Erythroblast (primary cell): Measurements from ENCODE around the gene EPS8L2.
"Not testable (repeated sequence)": the region's sequence is repeated elsewhere in the genome, so short reads cannot be mapped to it uniquely, and the experiment has no call there.

Experiments
- DNase-seq, 2 experiments: peaks; one replicate each; lab custom pipeline; 2025; lab: John Stamatoyannopoulos, UW
- GATA1 ChIP-seq: IDR thresholded peaks from 2 replicates; pipeline ENCODE4 v1.6.1; 2011; ENCODE audit warnings: low read depth, mild to moderate bottlenecking, control low read depth, low read length, moderate library complexity
- POLR2A ChIP-seq: IDR thresholded peaks from 2 replicates; pipeline ENCODE4 v1.6.1; 2011; ENCODE audit warnings: mild to moderate bottlenecking, low read length

Gene EPS8L2

DNA sequence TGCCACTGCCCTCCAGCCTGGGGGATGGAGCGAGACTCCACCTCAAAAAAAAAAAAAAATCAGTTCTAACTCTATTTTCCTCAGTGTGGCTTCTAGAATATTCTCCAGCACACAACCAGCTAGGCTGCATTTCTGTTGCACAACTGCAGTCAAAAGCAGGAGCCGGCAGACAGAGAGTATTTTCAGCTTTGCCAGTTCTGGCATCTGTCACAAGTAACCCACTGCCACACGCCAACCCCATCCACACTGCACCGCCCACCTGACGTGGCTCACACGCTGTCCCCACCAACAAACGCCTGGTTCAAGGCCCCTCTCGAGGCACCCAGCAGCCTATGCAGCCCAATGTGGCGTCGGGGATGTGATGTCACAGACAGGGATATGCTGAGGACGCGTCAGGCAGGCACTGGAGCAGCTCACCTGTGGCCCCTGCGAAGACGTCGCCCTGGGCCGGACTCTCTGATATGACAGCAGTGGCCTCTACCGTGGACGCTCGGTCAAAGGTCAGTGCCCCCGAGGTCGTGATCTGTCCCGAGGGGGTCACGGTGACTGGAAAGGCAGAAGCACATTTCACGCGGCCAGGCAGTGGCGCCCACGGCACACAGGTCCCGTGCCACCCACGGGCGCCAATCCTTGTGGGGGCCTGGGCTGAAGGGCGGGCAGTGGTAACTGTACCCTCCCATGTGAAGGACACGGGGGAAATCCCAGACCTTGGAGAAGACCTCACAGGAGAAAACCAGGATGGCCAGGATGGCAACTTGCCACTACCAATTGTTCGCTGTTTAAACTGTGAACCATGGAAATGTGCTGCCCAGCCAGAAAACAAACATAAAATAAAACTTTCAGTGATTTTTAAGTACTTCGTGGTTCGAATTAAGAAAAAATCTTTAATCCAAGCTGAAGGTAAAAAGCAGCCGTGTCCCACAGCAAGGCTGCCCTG is 26.5 kb upstream of the EPS8L2 start:
- DNase-seq: no peak
- no peak for TF ChIP-seq GATA1
- no peak for TF ChIP-seq POLR2A

DNA sequence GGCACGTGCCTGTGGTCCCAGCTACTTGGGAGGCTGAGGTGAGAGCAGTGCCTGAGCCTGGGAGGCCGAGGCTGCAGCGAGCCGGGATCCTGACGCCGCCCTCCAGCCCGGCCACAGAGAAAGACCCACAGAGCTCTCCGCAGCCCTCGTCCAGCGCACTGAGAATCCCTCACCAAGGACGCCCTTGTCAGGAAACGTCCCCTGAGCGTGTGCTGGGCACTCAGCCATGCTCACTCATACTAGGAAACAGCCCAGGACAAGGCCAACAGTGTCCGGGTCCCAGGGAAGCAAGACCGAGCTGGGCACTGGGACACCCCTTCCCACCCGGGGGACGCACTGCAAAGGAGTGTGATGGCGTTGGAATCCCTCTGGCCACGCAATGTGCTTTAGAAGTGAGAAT is 25.6 kb upstream of the EPS8L2 start:
- TF ChIP-seq POLR2A (no peak), GATA1 (no peak)
- no peak for DNase-seq

DNA sequence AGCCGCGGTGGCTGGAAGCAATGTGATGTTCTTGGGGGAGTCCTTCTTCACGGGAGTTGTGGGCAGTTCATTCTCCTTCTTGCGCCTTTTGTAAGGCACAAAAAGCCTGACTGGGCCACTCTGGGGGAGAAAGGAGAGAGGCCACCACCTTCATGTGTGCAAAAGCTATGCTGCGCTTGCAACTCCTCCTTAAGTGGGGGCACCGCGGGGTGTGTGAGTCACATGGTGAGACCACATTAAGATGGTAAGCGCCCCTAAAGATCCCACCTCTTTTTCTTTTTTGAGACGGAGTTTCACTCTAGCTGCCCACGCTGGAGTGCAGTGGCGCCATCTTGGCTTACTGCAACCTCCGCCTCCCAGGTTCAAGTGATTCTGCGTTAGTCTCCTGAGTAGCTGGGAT is 25.1 kb upstream of the EPS8L2 start:
- no peak for DNase-seq
- TF ChIP-seq GATA1: no peak

DNA sequence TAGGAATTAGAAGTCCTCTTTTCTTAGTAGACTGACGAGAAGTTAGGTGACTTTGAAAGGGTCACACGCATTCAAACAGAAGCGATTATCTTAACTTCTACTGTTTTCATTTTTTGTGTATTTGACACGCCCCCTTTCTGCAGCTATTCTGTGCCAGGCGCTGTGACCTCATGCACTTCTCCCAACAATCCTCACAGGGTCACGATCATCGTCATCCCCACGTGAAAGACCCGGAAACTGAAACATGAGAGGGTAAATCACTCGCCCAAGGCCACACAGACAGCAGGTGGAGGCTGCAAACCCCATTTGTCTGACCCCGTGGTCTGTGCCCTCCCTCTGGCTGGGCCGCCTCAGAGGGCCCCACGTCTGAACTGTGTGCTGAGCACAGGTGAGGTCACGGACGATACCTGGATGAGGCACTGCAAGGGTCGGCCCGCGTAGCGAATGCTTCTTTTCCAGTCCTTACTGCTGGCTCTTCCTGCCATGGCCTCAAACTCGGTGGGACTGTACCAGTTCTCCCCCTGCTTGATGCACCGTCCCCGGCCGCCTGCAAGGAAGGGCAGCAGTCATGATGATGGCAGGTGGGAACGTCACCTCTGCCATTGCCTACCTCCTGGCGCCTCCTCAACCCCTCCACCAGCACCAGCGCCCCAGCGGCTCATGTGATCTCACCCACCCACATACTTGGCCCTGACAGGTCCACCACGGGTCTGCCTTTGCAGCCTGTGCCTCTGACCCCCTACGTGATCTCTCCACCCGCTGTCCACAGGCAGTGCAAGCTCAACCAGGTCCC is 19.4 kb upstream of the EPS8L2 start:
- DNase-seq: no peak
- TF ChIP-seq GATA1: no peak
- no peak for TF ChIP-seq POLR2A

DNA sequence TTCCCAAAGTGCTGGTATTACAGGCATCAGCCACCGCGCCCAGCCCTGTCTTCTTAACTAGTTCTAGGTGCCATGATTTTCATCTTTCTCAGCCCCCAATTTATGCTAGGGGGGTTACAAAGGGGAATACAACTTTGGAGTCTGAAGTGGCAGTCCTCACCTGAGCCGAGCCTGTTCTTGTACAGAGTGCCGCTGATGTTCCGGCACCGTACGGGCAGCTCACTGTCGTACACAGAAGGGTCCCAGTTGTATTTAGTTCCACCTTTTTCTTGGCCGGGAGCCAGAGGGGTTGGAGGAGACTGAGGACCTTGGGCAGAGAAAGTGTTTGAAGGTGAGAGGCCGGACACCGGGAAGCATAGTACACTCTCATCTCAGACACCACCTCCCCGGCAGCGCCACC is 18.3 kb upstream of the EPS8L2 start:
- DNase-seq: no peak
- TF ChIP-seq POLR2A (no peak), GATA1 (no peak)

DNA sequence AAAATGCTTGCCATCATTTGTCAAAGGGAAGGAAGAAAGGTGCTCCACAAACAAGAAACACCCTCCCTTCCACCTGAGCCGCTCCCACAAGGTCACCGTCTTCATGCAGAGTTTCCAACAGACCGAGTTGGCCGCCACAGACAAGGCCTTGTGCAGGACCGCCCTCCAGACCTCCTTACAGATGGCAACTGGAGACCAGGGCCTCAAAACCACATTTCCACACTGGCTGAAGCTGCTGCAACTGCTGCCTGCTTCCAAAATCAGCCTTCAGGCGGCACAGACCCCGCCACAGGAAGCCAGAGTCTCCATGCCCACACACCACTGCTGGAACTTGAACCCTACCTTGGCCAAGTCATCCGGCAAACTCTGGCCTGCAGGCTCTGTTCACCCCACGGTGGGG is 17.4 kb upstream of the EPS8L2 start:
- TF ChIP-seq POLR2A: no peak
- TF ChIP-seq GATA1: no peak
- DNase-seq: no peak

DNA sequence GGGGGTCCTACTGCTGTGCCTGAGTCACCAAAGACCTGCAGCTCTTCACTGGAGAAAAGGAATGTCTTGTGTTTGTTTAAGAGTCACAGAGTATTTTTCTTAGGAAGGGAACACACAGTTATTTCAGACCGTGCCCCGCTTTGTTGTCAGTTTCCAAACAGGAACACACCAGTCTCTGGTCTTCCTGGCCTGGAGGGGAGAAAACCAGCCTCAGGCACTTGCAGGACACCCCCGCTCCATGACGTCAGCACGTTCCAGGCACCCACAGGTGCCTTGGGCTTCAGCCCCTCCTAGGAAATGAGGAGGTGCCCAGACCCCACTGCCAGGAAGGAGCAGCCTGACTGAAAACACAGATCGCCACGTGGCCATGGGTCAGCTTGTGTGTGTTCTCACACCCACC is 16.4 kb upstream of the EPS8L2 start:
- TF ChIP-seq POLR2A (no peak), GATA1 (no peak)
- no peak for DNase-seq

DNA sequence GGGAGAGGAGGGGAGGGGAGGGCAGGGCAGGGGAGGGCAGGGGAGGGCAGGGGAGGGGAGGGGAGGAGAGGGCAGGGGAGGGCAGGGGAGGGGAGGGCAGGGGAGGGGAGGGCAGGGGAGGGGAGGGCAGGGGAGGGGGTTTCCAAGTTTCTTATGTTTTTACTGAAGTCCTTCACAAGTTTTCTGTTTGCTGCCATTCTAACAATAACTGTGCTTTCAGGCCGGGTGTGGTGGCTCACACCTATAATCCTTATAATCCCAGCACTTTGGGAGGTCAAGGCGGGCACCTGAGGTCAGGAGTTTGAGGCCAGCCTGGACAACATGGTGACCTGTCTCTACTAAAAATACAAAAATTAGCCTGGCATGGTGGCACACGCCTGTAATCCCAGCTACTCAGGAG is 15.8 kb upstream of the EPS8L2 start:
- DNase-seq: not testable (repeated sequence)

DNA sequence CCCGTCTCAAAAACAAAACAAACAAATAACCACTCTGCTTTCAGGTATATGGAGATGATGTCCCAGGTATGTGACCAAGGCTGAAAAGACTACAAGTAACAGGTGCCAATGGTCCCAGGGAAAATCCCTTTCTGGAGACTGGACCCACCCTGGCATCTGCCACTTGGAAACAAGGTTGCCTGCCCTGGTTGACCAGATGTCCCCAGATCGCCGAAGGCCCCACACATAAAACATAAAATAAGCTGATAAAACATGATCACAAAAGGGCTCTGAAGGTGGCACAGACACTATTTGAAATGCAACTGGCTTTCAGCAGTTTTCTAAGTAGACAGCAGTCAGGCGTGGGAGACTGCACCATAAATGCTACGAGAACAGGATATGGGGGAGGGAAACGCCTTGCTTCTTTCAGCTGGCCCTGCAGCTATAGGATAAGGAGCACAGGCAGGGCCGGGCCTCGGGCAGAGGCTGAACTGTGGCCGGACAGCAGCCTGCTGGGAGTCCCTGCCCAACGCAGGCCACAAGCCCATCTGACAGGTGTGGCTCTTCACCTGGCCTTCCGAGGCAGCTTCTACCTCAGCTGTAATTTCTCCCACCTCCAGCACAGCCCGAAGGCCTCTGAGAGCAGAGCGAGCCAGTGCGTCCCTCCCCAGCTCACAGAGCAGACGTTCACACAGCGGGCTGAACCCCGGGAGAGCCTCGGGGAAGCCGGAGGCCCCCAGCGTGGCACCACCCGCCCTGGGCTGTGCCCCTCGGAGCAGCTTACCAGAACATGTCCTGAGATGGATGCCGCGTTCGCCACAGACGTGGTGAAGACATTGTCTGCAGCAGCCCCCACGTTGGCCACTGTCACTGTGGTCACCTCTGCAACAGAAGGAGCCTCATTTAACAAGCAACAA is 15.0 kb upstream of the EPS8L2 start:
- no peak for TF ChIP-seq POLR2A
- no peak for TF ChIP-seq GATA1
- peak; percentile 58 to 73 for DNase-seq

DNA sequence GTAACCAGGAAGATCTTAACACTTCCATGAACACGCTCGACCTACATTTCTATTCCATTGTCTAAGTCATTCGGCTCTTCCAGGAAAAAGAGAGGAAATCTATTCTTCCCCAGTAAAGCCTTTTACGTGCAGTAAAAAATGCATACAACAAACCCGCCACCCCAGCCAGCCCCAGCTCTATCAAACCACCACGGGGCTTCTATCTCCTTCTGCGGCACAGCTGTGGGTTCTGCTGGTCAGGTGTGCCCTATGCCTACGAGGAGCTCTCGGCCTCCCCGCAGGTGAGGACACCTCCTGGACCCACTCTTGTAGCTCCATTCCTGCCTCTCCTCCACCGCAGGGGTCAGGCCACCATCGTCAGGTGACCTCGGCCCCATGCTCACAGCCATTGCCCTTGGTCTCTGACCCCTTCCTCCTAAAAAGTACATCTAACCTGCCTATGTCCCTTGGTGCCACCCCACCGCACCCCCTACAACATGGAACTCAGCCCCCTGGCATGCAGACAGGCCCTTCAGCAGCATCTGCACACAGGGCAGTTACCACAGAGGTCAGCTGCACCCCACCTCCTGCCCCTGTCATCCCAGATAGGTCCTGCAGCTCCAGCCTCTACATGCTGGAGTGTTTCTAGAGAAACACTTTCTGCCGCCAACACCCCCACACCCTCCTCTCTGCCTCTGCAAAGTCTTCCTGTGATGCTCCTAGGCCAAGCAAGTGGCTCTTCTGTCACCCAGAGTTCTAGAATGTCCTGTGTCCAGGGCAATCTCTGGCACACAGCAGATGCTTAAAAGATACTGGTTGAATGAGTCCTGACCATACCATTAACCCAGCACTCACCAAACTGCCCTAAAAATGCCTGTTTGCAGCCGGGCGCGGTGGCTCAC is 14.1 kb upstream of the EPS8L2 start:
- no peak for DNase-seq
- TF ChIP-seq POLR2A: no peak
- TF ChIP-seq GATA1: no peak

DNA sequence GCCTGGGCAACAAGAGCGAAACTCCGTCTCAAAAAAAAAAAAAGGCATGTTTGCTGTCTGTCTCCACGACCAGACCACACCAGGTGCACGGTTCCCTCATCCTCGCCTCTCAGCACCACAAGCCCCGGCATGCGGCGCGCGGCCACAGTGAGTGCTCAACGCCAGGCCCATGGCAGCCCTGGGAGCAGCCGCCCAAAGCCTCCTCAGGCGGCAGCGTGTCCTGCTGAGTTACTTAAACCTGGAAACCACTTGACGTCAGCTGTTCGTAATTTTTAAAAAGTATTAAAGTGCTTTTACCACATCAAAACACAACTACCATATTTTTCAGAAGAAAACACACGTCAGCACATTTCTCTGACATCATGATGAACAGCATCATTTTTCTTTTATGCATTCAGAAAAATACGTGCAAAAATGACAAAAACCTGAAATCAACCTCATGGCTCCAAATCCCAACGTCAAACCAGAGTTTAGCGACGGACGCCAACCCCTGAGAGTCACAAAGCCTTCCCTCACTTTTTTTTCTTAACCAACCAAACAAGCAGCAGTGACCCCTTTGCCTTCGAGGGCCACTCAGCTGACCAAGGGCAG is 13.1 kb upstream of the EPS8L2 start:
- DNase-seq: no peak
- TF ChIP-seq POLR2A (no peak), GATA1 (no peak)

DNA sequence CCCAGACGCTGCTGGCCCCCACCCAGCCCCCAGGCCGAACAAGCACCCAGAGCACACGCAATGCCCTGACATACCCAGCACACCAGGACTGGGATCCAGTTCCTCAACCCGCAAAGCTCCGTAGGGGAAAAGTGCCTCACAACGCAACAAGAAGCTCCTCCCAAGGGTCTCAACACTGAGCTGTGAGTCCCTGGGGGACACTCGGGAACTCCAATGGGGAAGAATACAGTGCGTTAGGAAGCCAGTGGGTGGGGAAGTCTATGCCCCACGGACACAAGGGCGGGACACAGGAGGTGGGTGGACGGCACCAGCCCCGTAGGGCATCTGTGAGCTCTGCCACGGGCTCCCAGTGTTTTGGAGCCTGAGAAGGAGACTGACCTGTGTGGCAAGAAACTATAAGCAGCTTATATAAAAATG is 12.6 kb upstream of the EPS8L2 start:
- TF ChIP-seq POLR2A (no peak), GATA1 (no peak)

More for the DNA sequence above, 12.6 kb upstream of the EPS8L2 start:
- DNase-seq: peak in 1 of 2 experiments; percentile 31
